ENCODE results near the gene SEC31B.

Gene SEC31B

DNA sequence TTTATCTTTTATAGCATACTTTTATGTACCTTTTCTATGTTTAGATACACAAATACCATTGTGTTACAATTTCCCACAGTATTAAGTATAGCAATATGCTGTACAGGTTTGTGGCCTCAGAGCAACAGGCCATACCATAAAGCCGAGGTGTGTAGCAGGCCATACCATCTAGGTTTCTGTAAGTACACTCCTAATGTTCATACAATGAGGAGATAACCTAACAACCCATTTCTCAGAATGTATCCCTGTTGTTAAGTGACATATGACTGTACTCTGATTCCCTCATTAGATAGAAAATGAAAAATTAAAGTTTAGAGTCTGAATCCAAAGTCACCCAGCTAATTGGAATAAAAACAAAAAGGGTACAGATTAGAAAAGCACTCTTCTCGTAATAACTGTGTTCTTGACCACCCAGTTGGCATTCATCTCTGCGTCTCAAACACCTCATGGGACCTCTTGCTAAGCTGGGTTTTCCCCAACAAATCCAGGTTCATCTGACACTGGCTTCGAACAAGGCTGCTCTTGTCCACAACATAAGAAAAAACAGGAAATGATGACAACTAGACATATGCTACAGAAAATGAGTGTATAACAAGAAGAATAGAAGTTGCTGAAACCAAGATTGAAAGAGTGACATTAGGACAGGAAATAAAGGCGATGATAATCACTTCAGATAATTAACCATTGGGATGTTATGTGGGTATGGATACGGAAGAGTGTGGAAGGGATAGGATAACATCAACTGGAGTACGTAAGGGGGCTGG lies 8.6 kb upstream of the SEC31B start:
- peak; percentile 46 for DNase-seq

DNA sequence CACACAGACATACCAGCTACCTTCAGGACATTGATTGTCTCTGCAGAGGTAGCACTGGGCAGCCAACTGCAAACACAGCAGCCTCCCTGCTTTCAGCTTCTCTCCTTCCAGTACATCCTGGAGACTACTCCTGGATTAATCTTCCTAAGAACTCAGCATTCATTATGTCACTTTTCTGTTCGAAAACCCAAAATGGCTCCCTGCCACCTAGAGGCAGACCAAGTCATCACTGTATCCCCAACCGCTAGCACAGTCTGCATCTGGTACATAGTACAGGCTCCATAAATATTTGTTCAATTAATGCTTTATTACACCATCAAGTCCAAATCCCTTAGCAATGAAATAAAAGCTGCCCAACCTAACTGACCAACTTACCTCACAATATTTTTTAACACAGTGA lies 5.0 kb upstream of the SEC31B start:
- DNase-seq, result no peak

DNA sequence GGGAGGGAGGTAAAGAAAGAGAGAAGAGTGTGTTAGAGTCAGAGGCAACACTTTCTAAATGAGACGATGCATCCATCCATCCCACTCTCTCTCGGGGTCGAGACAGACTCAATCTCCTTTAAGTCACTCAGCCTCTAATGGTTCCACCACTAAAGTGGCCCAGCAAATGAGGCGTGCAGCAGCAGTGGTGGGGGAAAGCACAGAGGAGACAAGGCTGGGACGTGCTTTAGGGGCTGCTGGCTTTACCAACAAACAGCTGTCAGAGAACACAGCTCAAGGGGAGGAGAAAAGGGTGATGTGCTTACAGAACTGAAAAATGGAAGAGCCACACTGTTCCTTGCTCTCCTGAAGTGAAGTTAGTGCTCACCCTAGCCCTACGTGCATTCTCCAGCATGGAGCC lies 4.5 kb upstream of the SEC31B start:
- DNase-seq, result no peak

DNA sequence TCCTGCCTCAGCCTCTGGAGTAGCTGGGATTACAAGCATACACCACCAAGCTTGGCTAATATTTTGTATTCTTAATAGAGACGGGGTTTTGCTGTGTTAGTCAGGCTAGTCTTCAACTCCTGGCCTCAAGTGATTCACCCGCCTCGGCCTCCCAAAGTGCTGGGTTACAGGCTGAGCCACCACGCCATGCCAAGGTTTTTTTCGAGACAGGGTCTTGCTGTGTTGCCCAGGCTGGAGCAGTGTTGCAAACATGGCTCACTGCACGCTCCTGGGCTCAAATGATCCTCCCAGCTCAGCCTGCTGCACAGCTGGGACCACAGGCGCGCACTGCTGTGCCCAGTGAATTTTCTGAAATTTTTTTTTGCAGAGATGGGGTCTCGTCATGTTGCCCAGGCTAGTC lies 3.3 kb upstream of the SEC31B start:
- DNase-seq, result no peak

DNA sequence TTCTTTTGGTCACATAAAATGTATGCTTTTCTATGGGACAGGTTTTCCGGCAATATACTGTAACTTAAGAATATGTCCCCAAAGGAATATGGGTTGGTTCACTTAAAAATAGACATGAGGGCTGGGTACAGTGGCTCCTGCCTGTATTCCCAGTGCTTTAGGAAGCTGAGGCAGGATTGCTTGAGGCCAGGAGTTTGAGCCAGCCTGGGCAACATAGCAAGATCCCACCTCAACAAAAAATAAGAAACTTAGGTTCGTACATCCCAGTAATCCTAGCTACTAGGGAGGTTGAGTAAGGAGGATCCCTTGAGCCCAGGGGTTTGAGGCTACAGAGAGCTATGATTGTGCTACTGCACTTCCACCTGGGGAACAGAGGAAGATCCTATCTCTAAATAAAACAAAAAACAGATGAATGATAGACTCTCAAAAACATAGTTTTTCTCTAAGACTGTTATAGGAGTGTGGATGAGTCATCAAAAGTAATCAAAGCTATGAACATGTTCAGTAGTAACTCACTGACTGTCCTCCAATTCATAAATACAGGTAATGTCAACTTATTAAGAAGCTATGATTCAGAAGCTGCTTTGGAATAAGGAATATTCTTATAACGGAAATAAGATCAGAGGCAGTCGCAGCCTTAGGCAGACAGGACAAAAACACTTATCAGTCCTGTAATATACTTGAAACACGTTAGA lies 2.6 kb upstream of the SEC31B start:
- no peak for DNase-seq

DNA sequence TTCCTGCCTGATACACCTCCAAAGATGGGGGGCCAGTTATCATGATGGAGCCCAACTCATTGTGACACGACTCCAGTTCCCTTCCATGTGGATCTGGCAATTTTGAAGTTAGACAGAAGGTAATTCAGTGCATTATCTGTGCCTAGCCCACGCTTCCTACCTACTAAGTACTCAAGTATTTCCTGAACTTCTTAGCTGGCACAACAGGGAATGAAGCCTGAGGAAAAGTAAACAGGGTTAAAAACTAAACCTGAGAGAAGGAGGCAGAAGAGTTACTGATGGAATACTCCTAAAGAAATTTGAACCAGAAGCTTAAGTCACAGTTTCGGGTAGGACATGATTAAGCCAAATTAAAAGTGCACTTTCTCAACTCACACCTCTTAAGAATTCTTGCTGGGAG lies 1.1 kb upstream of the SEC31B start:
- DNase-seq, result no peak

DNA sequence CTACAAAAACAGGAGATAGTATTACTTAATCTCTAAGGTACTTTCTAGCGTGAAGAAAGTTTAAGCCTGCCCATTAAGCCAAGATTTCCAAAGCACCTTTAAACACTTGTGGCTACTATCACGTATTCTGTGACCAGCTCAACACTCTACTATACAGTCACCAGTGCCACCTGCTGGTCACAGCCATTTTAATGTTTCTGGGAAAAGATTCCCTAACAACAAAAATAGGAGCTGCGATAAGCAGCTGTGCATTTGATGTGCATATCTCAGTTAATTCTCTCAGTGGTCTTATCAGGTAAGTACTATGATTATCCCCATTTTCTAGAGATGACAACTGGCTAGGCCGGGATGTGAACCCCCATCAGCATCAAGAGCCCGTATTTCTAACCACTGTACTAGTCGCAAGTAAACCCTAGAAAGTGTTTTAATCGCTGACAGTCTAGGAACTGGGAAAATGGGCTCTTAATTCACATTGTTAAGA lies 860 bp downstream of the SEC31B start:
- DNase-seq, result peak; percentile 65

DNA sequence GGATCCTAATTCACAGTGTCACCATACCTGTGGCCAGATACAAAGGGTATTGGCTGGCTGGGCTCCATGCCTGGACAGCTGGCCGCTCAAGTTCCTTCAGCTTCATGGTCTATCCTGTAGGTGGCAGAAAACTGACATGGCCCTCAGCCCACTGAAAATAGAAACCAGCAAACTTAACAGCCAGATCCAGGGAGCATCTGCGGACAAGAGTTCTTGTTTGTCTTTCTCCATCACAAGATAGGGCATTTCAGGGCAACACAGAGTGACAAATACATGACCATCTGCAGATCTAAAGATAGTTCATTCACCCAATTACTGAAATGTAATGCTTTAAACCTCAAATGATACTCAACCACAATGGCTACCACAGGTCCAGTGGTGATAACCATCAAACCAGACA lies 2.8 kb downstream of the SEC31B start:
- no peak for DNase-seq

DNA sequence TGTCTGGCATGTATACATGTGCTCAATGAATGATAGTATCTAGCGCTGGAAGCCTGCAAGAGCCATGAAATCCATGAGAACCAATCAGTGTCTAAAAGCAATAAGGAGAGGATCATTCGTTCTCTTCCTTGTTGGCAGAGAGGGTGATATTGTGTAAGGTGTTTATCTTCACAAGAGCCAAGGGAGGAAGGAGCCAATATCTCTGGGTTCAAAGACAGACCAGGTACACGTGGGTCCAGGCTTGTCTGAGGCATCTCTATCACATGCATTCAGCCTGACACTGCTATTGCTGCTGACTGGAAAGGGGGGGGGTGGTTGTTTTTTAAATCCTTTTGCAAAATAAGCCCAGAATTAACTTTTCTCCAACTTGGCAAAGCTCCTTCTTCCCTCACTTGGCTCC lies 4.0 kb downstream of the SEC31B start:
- no peak for DNase-seq

DNA sequence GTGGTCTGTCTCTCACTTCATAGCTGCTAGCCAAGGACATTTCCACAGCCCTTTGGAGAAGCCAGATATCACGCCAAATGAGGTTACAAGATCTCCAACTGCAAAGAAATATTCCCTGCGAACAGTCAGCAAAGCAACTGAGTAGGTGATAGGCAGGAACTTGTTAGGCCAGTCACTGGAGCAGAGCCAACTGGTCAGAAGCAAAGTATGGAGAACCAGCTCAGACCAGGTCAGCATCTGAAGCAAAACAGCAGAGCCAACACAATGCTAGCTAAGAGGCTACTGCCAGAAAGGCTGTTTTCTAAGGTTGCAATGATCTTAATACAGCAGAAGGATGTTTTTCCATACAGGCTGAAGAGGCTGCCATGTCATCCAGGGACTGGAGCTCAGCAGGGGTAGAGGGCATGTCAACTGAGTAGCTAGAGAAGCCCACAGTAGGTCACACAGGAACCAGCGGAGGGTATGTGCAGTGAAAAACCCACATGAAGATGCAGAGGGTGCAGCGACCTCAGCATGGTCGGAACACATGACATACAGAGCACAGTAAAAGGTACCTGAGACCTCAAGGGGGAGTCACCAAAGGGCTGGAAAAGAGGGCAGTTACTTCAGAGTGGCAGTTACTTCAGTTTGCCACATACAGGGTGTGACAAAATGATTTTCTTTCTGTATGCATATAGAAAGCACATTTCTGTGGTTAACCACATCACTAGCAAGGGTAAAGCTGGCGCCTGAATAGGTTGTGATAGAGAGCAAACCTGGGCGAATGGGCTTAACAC lies 8.9 kb downstream of the SEC31B start:
- peak; percentile 94 for DNase-seq

DNA sequence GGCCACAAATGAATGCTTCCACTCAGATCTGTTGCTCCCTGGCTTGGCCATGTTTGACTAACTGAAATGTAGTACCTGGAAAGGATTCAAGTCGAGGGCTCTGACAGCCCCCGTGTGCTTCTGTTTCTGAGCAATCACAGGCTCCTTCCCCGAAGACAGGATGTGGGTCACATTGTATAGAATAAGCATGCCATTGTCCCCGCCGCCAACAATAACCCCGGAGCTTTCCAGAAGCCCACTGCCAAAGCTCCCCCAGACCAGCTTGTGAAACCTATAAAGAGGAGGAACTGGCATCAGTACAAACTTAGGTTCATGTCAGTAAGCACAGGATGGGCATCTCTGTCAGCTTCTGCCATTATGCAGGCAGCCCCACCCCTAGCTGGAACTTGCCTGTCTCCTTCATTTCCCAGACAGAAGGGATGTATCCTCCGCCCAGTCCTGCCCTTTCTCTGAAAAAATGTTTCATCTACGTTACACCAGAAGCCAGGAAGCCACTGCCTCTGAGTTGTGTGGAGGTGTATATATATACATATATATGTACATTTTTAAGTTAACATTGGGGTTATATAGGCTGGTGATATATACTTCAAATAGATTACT lies 10.3 kb downstream of the SEC31B start:
- DNase-seq, result peak; percentile 86

DNA sequence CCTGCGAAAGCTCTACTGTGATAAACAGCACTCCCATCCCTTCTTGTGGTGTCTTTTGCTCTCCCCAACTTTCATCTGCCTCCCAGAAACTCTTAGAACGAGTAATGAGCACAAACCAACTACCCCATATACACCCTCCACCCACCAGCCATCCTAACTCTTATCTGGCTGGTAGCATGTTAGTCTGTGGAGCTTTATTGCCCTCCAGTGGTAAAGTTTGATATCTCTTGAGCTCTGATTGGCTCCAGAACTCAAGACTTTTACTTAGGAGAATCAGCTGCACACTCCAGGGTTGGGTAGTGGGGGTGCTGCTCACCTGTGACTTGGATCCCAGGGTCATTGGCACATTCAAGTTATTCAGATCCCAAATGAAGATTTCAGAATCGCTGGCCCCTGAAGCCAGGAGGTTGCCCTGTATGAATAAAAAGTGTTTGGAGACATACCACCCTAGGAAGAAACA lies 10.9 kb downstream of the SEC31B start:
- peak; percentile 86 for DNase-seq

DNA sequence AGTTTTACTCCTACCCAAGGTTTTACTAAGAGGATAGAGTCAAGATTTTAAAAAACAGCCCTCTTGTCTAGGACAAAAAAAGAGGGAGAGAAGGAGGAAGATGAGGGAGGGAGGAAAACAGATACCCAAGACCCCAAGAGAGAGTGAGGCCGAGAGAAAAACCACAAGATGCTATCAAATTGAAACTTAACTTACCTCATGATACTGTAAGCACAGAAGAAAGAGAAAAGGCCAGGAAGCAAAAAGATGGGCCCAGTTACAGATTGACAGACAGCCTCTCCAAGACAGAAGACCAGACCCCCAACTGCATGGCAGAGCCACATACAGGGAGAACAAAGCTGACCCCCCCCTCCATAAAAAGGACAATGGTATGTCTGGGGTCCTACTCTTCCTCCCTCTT lies 11.4 kb downstream of the SEC31B start:
- DNase-seq, result peak; percentile 44

DNA sequence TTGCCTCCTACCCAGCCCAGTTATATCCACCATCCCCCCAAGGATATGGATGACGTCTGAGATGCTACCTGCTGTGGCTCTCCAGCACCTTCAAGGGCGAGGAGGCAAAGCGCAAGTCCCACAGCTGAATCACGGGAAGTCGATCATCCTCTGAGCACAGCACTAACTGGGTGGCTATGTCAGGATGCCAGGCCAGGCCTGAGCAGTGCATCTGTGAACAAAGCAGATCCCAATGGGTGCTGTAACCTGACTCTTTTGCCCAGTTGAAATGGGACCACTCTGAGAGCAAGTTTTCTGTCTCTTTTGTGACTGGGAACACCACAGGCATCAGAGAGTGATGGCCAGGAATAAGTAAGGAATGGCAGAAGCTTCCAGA lies 12.3 kb downstream of the SEC31B start:
- no peak for DNase-seq

DNA sequence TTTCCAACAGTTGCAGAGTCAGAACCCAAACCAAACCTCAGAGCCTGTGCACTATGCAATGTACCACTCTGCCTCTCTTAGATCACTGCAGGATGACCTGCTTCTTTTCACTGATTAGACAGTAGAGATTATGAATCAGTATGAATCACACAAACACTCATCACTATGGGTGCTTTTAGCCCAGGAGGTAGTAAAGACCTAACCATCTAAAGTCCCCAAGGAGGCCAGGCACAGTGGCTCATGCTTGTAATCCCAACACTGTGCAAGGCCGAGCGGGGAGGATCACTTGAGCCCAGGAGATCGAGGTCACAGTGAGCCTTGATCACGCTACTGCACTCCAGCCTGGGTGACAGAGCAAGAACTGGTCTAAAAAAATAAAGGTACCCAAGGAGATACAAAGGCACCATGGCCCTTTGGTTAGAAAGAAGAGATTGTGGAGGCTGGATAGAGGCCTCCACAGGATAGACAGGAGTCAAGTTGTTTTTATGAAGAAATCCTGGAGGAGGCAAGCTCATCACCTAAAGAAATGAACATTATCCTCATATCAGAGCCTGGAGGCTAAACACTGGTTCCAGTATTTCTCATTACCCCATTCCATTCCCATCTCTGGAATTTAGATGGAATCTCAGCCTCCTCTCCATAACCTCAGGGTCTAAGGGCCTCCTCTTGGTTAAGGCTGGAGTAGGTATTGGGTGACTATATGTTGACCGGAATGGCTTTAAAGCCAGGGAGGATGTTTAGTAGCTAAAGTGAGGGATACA lies 12.9 kb downstream of the SEC31B start:
- DNase-seq, result peak; percentile 72

DNA sequence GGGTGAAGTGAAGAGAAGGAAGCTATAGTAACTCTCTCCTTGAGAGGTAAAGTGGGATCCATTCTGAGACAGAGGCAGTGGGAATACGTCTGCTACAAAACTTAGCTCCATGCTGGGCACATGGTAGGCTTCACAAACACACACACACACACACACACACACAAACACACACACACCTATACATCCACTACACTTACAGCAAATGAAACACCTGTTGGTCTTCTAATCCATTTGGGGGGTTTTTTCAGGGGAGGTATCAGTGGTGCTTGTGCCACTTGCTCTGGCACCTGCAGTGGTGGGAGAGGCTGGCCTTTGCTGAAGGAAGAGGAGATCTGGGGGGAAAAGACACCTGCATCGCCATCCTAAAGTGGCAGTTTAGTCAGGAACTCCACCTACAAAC lies 14.5 kb downstream of the SEC31B start:
- DNase-seq, result no peak

DNA sequence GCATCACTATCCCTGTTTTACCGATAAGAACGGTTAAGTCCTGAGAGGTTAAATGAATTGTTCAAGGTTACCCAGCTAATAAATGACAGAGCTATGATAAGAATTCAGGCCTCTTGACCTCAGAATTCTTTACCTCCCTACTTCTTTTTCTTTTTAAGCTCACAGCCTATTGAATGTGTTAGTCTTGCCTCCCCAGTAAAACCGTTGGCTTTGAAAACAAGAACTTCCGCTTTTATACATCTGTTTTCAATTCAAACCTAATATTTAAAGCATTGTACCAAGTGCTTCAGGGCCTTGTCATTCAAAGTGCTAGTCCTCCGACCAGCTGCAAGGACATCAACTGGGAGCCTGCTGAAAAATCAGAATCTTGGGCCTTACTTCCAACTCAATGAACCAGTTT lies 15.6 kb downstream of the SEC31B start:
- DNase-seq, result no peak

DNA sequence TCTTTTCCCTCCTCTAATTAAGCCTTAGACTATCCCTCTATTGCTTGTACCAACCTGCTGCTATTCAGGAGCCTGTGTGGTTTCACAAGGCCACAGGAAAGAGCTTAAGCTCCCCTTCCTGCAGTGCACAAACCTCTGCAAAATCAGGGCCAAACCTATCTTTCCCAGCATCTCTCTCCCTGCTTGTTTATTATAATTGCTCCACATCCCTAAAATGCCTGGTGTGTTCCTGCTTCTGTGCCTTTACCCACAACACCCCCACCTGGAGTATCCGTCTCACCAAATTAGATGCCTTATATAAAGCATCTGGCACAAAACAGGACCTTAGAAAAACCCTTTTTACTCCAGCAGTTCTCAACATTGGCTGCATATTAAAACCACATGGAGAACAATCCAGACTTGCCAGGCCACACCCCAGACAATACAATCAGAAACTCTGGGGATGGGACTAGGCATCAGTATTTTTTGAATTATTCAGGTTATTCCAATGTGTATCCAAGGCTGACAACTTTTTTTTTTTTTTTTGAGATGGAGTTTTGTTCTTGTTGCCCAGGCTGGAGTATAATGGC lies 16.7 kb downstream of the SEC31B start:
- no peak for DNase-seq

DNA sequence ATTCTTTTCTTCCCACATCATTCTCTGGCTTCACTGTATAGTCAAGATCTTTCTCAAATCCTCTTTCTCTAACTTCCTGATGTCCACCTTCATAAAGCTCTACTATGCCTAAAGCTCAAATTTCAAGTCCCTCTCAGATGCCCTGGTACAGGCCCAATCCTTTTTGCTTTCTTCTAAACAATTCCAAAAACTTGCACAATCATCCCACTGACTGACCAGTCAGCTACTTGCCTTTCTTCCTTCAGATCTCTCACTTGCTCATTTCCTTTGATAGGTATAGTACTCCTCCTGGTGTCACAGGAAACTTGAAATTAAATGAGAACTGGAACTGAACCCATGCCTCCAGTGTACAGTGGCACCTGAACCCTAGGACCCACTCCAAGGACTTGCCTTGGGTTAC lies 18.2 kb downstream of the SEC31B start:
- DNase-seq, result no peak

DNA sequence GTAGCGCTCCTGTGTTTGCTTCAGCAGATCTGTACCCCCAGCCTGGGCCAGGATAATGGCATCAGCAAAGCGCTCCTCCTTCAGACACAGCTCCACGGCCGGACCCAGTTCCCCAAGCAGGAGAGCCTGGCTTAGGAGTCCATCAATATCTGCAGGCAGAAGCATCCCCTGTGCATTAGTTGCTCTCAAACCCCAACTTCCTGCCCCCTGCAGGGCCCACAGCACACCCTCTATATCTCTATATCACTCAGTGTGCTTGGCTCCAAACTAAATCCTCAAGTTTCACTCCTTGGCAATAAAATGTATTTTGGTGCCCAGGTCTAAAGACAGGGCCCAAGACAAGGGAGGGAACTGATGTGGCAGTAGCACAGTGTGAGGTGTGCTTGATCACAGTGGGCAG lies 21.6 kb downstream of the SEC31B start:
- DNase-seq, result no peak

DNA sequence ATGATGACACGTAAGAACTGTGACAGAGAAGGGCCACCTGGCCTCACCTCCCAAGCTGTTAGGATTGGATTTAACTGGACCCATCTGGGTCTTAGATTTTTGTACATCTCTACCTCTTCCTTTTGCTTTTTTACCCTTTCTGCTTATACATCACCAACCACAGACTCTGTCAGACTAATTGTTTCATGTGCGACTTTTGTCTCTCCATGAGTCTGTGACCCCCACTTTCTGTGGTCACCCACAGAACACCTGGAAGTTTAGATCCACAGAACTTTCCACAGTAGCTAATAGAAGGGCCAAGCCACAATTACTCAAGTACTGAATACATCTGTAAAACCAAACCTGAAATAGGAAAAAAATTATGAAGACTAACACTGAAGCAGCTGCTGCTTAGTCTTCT lies 23.1 kb downstream of the SEC31B start:
- no peak for DNase-seq

DNA sequence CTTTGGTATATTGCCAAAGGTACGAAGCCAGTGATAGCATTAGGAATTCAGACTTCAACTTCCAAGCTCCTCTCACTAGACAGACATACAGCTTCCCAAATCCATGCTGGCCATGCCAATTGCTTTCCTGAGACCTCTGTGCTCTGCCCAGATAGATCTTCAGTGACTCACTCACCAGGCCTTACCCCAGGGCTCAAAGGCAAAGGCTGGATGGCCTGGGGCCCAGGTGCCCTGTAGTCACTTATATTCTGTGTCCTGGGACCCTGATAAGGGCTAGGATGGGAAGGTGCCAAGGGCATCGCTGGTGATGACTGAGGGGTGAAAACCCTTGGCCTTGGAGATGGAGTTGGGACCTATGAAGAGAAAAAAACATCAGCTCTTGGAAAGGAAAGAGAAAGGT lies 29.1 kb downstream of the SEC31B start:
- DNase-seq, result no peak

All from activated CD4-positive, alpha-beta T cell treated with anti-CD3 and anti-CD28 coated beads, Interleukin-2, amount 50 U/mL, for 16 hours (primary cell).